Dermis microvascular lymphatic vessel endothelial cell (primary cell): Measurements from ENCODE around the gene SELENOM. TPM values are rescaled to one million over a fixed set of nuclear protein-coding genes. Genes with fewer than 3 reads are reported as not detected.
"Not testable (repeated sequence)": the region's sequence is repeated elsewhere in the genome, so short reads cannot be mapped to it uniquely, and the experiment has no call there.

Source experiments
- DNase-seq, 2 donors: peaks; one replicate each; pipeline versions ENCODE4 v3.0.0 to v3.0.0-alpha.2; 2010; ENCODE audit warnings: low read depth in 2 of 2
- total RNA-seq: library from RNA; depleted of rRNA; stranded (reverse); fragments of >200 nt; gene quantifications from 2 replicates; pipeline ENCODE4 v1.2.1, GENCODE V29; 2014

SELENOM gene
- total RNA-seq, 1 donor from 2014 or later: 21.1 TPM

- no peak for DNase-seq
These were observed 28.2 kb downstream of the SELENOM start for GRCh38 chr22:31079095-31079642.

GRCh38 chr22:31078389-31078788, 29.0 kb downstream of the SELENOM start:
- not testable (repeated sequence) for DNase-seq

DNA sequence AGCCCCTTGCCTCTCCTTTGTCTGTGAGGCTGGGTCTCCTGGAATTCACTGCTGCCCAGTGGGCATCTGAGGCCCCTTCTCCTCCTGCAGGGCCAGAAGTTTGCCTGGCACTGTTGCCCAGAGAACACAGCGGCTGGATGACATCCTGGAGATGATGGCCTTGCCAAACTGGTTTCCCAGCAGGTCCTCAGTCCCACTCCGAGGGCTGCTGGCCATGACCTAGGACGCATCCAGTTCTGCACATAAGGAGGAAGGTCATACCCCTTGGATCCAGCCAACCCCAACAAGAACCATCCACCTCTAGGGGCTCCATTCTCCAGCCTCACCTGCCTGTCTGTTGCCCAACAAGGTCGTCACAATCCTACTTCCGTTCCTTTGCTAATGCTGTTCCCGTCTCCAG, 29.7 kb downstream of the SELENOM start:
- DNase-seq: no peak

- DNase-seq: no peak
These were observed 31.4 kb downstream of the SELENOM start for GRCh38 chr22:31075961-31076360.

GRCh38 chr22:31073545-31074145, 33.7 kb downstream of the SELENOM start:
- not testable (repeated sequence) for DNase-seq

GRCh38 chr22:31073125-31073524, 34.2 kb downstream of the SELENOM start:
- DNase-seq: peak; percentile 67 to 86

- DNase-seq: not testable (repeated sequence)
These were observed 37.6 kb downstream of the SELENOM start for GRCh38 chr22:31069691-31070314.

DNA sequence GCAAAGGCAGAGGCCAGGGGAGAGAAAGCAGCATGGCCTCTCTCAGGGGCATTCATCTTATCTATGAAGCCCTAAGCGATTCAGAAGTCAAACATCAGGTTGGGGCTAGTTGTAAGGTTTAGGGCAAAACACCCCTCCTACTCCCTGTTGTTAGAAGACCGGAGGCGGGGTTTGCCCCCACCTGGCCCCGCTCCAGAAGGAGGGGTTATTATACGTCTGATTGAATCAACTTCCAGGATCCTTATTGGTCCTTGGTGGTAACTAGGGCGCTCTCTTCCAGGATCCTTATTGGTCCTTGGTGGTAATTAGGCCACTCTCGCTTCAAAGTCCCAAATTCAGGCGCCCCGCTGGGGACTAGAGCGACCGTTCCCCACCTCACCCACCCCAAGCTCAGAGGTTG, 38.4 kb downstream of the SELENOM start:
- DNase-seq: no peak

DNA sequence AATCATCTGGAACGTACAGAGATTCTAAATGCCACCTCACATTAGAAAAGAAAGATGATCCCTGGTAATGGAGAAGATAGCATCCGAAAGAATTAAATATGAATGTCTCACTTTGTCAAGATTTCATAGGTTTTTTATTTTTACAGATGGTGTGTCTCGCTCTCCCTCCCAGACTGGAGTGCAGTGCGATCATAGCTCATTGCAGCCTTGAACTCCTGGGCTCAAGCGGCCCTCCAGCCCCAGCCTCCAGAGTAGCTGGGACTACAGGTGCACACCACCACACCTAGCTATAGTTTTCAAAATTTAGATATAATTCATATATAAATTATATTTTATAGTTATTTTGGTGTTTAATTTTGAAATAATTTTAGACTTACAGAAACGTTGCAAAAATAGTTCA, 43.0 kb downstream of the SELENOM start:
- DNase-seq: no peak

- DNase-seq: no peak
These were observed 44.7 kb downstream of the SELENOM start for GRCh38 chr22:31062566-31063230.

DNA sequence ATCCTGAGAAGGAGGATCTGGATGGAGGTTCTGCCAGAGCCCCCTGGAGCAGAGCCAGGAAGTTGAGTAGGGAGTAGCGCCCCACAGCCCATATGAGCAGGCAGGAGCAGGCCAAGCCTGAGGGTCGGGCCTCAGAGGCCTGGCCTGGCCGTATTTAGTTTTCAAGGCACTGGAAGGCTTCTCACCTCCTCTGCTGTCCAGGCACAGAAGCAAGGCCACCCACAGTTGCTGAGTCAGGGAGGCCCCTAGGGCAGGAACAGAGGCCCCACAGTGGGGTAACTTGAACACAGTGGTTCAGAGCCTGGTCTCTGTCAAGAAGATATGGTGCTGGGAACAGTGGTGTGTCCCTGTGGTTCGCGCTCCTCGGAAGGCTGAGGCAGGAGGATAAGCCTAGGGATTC, 47.7 kb downstream of the SELENOM start:
- DNase-seq: not testable (repeated sequence)

DNA sequence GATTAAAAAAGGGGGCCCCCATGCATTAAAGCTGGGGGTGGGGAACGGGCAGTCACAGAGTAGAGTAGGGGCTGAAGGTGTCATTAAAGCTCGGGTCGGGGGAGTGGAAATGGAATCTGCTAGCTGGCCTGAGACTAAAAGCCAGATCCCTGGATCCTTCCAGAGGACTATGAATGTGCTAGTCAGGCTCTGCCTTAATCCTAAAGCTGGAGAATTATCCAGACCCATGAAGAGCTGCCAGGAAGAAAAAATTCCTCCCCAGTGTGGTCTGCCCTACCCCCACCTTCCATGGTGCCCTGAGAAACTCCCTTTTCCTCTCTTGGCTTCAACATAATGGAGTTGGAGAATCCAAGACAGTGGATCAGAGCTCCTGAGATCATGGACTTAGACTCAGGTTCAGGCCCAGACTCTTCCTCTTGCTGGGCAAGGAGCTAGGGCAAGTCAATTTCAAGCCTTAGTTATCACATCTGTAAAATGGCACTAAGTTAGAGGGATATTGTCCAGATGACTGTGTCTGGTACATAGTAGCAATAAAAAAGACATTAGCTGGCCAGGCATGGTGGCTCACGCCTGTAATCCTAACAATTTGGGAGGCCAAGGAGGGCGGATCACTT, 50.3 kb downstream of the SELENOM start:
- no peak for DNase-seq

- DNase-seq: peak; percentile 80 to 85
These were observed 51.7 kb downstream of the SELENOM start for GRCh38 chr22:31055635-31056159.

DNA sequence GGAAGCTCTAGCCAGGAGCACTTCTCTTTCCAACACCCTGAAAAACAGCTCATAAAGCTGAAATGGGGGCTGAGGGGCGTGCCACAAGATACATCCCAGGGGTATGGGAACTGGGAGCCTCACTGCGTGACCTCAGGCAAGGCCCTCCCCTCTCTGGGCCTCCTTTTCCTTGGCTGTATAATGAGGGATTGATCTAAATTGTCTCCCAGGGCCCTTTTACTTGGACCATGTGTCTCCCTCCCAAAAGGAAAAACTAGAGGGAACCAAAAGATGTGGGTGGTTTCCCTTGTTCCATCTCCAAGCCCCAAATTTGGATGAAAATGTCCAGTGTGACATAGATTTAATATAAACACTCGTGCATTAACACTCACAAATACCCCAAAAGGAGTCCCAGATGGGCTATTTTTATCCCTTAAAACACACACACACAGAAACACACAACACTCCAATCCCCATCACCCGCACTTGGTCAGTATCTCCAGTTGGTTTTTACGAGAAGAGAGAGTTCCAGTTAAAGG, 52.2 kb downstream of the SELENOM start:
- DNase-seq: no peak

Other genes with a start within 250 kb of the SELENOM start
- 12.6 and 15.8 TPM in 2 replicates for gene MORC2, start 138.8 kb downstream of the SELENOM start, total RNA-seq
- 32.0 and 48.0 TPM in 2 replicates for gene TUG1, start 138.3 kb downstream of the SELENOM start, total RNA-seq
- gene SMTN, start 26.2 kb downstream of the SELENOM start, total RNA-seq: 133 and 160 TPM in 2 replicates
- 0.13 and 0.25 TPM in 2 replicates for gene INPP5J, start 15.4 kb upstream of the SELENOM start, total RNA-seq
- gene PLA2G3, start 32.9 kb upstream of the SELENOM start, total RNA-seq: under 0.01 TPM in 1 of 2 replicates, not detected in the other
- gene RNF185, start 52.6 kb upstream of the SELENOM start, total RNA-seq: 25.8 and 39.3 TPM in 2 replicates
- gene LIMK2, start 104.7 kb upstream of the SELENOM start, total RNA-seq: 75.9 and 78.9 TPM in 2 replicates
- gene PIK3IP1, start 184.9 kb upstream of the SELENOM start, total RNA-seq: 18.4 and 31.1 TPM in 2 replicates
- gene PATZ1, start 238.8 kb upstream of the SELENOM start, total RNA-seq: 11.3 and 14.4 TPM in 2 replicates